ENCODE measurements around the gene MCRIP2.

DNA sequence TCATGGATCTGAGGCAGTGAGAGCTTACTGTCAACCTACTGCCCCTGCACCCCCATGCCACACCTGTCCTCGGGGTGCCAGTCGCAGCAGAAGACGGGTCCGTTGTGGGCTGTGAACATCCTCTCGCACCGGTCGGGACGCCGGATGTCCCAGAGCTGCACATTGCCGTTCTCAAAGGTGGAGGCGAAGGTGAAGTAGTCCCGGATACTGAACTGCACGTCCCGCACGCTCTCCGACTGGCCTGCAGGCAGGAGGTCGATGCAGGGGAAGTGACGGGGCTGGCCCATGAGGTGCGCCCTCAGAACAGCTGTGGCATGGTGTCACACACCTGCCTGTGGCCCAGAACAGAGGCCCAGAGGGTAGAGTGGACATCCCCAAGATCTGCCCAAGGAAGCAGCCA lies 45.9 kb downstream of the MCRIP2 start:
- no peak for TF ChIP-seq POLR2A (IDR thresholded peaks at IDR 0.05)
- no peak for TF ChIP-seq CTCF (IDR thresholded peaks at IDR 0.05)

Data from thyroid gland (tissue), 4 donors.